GM12872 (cell line): ENCODE measurements around the gene TRIM9.

ENCODE experiments used
- TF ChIP-seq, protein P1 (sequence below): IDR thresholded peaks from 3 replicates; pipeline ENCODE4 v1.5.1; 2011; ENCODE audit warnings: low read depth, mild to moderate bottlenecking, low read length, moderate library complexity; ENCODE audit not compliant: insufficient read depth

TRIM9 gene

DNA sequence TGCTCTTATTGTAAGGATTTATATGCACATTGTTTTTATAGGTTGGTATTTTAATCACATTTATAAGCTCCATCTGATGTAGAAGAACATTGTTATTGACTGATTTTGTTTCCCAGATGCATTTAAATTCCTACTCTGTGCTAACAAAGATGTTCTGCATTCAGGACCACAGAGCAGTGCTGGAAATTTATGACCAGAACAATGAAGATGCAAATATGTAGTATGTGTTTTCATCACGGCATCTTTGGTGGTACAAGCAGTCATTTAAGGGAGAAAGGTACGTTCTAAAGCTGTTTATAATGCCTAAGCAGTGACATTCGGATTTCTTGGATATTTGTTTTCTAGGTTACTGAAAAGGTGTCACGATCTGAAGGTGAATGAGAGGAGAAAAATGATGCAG is 66.5 kb downstream of the TRIM9 start:
- TF ChIP-seq, protein P1, sequence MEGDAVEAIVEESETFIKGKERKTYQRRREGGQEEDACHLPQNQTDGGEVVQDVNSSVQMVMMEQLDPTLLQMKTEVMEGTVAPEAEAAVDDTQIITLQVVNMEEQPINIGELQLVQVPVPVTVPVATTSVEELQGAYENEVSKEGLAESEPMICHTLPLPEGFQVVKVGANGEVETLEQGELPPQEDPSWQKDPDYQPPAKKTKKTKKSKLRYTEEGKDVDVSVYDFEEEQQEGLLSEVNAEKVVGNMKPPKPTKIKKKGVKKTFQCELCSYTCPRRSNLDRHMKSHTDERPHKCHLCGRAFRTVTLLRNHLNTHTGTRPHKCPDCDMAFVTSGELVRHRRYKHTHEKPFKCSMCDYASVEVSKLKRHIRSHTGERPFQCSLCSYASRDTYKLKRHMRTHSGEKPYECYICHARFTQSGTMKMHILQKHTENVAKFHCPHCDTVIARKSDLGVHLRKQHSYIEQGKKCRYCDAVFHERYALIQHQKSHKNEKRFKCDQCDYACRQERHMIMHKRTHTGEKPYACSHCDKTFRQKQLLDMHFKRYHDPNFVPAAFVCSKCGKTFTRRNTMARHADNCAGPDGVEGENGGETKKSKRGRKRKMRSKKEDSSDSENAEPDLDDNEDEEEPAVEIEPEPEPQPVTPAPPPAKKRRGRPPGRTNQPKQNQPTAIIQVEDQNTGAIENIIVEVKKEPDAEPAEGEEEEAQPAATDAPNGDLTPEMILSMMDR: no peak

DNA sequence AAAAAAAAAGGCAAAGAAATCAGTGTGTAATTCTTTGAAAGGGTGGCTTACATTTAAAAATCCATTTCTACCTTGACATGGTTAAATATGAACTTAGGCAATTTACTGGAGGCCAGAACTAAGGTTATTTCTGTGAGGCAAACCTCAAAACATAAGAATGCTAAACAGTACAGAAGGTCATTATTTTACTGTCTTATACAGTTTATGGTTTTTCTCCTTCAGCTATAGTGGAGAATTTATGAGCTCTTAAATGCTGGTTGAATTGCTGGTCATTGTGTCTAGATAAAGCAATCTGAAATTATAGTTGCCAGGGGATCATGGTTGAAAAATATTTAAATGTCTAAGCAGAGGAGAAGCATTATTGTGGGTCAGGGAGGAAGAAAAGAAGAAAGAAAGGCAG is 70.5 kb downstream of the TRIM9 start:
- TF ChIP-seq, protein P1: no peak

DNA sequence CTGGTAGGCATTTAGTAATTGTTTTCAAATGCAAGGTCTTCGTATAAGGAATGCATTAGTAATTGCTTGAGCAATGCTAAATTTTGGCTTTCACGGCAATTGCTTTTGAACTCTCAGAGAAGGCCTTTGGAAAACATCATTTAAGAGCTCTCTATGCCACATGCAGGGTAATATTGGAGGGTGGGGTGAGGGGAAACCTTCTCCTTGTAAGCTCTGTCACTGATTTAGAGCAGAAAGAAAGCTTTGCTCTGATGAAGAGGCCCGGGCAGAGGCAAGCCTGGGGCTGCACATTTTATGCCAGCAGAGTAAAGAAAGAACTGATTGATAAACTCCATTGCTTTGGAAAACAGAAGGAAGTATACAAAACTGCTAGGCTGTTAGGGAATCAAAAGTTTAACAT is 70.9 kb downstream of the TRIM9 start:
- TF ChIP-seq, protein P1: no peak

DNA sequence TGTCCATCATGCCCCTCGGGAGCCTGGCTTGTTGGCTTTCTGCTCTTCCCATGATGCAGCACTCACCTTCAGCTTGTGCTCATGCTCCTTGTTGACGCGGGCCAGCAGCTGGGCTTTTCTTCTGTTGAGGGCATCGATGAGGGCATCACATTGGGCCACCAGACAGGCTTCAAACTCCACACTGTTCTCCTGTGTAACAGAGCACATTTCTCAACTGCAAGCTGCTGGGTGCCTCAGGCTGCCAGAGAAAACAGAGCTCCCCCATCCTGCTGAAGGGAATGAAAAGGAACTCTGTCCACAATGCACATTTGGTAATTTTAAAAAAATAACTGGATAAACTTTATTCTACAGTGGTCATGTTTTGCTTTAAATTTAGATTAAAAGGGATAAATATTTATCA is 72.1 kb downstream of the TRIM9 start:
- TF ChIP-seq, protein P1: no peak

DNA sequence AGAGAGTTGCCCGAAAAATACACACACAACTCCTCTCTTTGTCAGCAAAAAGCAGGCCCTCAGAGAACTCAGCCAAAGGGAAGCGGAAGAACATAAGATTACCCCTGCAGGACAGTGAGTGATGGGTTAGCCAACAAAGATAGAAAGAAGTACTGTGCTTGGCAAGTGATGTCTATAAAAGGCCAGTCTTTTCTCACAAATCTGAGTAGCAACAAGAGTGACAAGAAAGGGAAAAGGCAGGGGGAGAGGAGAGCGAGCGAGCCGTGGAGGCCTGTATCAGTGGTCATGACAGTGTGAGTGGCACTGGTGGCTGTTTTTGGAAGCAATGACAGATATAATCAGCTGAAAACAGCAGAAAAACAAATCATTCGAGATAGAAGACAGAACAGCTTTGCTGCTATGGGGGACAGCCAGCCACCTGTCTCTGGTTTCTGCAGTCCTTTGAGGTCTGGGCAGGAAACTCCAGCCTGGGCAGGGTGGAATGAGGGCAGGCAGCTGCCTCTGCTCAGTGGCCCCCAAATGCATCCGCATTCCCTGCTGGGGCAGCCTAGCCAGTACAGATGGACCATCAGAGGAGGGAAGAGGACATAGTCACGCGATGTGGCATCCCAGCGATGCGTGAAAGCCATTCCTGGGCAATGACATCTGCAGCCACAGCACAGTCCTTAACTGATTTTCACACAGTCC is 74.7 kb downstream of the TRIM9 start:
- TF ChIP-seq, protein P1: no peak

DNA sequence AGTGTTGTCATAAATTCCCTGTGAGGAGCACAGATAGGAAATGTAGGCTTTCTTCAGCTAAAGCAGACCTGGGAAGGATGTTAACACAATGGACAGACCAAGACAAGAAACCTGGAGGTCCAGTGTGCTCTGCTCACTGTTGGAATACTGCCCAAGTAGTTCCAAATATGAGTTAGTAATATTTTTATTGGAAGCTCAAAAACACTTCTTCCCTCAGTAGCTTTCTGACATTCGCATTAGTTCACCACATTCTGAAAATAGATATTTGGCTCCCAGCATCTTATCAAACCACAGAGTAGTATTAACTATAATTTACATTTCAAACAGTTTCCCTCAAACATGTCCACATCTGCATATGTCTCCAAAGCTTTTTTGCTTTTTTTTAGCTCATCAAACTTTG is 75.8 kb downstream of the TRIM9 start:
- TF ChIP-seq, protein P1: no peak

DNA sequence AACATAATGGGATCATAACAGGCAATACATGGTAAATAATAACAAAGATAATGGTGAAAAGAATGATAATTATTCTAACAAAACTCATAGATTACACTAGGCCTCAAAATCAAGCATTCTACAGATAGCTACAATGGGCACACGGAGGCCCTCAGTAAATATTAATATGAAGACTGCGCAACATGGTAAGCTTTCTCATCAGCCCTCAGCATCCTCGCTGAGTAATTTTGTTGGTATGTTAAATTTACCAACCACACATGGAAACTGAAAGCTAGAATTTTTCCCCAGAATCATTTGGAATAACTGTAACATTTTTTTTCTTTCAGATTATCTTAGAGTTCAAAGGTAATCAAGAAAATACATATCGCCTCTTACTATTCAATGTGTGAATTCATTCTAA is 76.4 kb downstream of the TRIM9 start:
- TF ChIP-seq, protein P1: no peak
